GM12801 (cell line): ENCODE measurements around the gene CYTH3.

Experiments used
- TF ChIP-seq, protein P1 (sequence below): IDR thresholded peaks from one replicate; pipeline ENCODE4 v1.5.1; 2011; ENCODE audit warnings: control low read depth; ENCODE audit not compliant: insufficient read length; ENCODE audit errors: extremely low read depth

Gene CYTH3

DNA sequence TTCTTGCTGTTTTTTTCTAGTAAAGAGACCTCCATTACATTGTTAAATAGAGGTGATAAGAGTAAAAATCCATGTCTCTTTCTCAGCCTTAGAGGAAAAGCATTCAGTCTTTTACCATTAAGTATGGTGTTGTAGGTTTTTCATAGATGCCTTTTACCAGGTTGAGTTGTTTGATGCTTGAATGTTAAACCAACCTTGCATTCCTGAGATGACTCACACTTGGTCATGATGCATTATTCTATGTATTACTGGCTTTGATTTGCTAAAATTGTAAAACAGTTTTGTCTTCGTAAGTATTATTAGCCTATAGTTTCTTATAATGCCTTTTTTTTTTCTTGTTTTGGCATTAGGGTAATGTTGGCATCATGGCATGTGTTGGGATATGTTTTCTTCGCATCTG, 151.3 kb downstream of the CYTH3 start:
- TF ChIP-seq, protein P1, sequence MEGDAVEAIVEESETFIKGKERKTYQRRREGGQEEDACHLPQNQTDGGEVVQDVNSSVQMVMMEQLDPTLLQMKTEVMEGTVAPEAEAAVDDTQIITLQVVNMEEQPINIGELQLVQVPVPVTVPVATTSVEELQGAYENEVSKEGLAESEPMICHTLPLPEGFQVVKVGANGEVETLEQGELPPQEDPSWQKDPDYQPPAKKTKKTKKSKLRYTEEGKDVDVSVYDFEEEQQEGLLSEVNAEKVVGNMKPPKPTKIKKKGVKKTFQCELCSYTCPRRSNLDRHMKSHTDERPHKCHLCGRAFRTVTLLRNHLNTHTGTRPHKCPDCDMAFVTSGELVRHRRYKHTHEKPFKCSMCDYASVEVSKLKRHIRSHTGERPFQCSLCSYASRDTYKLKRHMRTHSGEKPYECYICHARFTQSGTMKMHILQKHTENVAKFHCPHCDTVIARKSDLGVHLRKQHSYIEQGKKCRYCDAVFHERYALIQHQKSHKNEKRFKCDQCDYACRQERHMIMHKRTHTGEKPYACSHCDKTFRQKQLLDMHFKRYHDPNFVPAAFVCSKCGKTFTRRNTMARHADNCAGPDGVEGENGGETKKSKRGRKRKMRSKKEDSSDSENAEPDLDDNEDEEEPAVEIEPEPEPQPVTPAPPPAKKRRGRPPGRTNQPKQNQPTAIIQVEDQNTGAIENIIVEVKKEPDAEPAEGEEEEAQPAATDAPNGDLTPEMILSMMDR, result no peak

GRCh38 chr7:6117533-6117932, 154.9 kb downstream of the CYTH3 start:
- TF ChIP-seq, protein P1, result no peak

DNA sequence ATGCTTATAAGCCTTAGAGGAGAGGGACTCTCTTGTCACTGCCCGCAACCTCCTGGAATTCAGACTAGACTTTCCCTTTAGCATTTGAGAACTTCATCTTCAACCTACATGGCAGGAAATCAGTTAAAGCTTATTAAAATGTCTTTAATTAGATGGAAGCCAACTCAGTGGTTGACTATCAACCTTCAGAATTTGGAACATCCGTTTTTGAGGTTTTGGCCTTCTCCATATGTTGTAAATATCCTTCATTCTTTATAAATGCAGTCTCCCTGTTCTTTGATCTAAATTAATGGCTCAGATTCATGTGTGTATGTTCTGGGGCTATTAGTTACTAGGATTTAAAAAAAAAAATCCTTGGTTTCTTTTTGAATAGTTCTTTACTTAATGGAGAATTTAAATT, 156.2 kb downstream of the CYTH3 start:
- TF ChIP-seq, protein P1, result no peak
